Stimulated activated CD8-positive, alpha-beta memory T cell treated with anti-CD3 and anti-CD28 coated beads, Interleukin-12 subunit alpha, Interleukin-12 subunit beta, amount 100 ng/mL, for 24 hours (primary cell): Measurements from ENCODE around the gene GSE1.

Experiments
- DNase-seq: peaks from one replicate; pipeline ENCODE4 v3.0.0-alpha.2; 2020; ENCODE audit errors: extremely low read depth

The GSE1 gene

DNA sequence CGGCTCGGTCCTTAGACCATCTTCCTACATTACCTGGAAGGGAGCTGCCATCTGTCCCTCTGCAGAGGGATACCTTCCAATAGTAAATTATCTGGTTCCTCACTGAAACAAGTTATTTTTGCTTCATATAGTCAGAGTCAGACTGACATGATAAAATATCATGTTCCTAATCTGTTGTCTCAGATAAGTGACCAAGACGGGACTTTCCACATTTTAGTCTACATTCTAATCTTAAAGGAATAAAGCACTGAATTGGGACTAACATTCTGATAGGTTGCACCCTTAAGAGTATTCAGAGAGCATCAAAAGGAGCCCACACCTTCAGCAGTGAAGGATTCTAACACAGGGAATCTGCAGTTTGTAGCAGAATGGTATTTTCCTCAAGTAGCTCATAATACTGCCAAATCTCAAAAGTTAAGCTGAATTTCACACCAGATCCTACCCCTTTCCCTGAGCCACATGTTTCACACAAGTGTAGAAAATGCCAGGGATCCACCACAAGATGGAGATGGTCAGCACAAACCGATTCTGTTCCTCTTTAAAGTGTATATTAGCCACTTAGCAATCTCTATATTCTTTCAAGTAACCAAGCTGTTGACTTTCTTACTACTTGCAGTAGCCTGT, 62.2 kb downstream of the GSE1 start:
- DNase-seq, result no peak

DNA sequence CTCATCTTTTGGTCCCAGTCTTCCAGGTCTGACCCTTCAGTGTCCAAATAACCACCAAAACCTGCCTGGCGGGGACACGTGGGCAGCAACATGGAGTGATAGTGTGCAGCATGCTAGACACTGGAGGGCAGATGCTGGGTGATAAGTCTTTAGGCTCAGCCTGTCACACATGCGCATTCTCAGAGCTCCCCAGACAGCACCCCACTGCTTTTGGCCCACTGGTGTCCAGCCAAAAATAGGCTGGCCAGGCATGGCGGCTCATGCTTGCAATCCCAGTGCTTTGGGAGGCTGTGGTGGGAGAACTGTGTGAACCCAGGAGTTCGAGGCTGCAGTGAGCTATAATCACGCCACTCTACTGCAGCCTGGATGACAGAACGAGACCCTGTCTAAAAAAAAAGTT, 63.3 kb downstream of the GSE1 start:
- no peak for DNase-seq

DNA sequence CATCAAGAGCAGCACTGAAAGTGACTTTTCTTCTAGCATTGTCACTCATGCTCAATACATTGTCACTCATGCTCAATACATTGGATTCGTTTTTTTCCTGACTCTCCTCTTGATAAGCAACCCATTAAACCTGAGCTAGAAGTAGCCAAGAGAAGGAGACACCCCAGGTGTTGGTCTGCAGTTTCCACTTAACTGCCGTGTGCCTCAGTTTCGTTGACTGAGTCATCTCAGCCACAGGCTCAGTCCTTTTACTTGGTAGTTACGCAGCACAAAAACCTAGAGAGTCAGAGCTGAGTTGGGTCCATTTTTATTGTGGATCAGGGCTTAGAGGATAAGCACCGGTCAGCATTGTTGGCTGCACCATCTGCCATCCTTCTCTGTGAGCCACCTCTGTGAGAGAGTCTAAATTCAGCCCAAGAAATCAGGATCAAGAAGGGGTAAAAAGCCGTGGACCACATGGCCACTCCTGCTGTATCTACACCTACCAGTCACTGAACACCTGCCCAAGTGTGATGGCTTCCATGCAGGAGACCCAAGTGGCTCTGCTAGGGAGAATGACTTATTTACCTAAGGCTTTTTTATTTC, 64.4 kb downstream of the GSE1 start:
- DNase-seq, result no peak

DNA sequence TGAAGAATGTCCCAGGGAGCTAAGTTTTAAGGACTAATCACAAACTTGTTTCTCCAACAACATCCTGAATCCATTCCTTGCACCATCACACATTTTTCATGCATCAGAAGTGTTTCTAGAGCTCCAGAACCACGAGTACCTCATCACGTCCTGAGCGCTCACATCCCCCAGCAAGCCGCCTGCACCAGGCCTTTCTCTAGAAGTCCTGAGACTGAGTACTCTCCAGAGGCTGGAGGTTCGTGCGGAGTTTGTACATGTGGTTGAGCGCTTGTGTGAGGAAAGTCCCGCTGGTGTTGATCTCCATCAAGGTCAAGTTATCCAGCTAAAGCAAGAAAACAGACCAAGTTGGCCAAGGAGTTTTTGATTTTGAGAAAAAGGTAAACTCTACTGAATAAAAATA, 64.9 kb downstream of the GSE1 start:
- no peak for DNase-seq

DNA sequence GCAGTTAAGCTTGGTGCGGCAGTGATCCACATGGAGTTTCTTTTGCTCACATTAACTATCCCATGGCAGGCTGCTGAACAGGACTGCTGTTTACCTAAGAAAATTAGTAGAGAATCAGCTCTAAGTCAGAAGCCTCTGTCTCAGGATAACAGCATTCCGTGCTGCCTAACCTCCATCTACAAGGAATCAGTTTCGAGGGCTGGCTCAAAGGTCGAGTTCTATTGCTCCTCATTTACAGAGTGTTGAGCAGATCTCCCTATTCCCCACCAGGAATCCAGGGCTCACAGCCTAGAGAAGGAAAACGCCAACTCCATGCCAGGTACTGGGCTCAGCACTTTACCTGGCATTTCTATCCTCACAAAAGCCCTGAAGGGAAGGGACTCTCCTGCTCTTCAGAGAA, 65.7 kb downstream of the GSE1 start:
- no peak for DNase-seq

DNA sequence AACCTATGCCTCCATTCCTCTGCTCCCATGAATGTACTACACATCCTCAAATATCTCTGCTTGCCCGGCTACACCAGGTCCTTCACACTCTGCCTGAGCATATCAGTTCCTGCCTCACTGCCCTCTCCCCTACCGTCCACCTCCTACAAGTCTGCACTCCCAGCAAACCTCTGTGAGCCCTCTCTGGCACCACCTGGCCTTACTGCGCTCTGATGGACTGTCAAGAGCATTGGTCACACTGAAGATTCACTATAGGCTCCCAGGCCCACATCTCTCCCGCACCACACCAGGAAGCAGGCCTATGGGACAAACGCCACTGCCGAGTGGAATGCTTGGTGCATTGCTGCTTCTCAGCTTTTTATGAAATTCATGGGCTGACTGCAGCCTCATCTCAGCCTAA, 66.7 kb downstream of the GSE1 start:
- DNase-seq, result no peak

DNA sequence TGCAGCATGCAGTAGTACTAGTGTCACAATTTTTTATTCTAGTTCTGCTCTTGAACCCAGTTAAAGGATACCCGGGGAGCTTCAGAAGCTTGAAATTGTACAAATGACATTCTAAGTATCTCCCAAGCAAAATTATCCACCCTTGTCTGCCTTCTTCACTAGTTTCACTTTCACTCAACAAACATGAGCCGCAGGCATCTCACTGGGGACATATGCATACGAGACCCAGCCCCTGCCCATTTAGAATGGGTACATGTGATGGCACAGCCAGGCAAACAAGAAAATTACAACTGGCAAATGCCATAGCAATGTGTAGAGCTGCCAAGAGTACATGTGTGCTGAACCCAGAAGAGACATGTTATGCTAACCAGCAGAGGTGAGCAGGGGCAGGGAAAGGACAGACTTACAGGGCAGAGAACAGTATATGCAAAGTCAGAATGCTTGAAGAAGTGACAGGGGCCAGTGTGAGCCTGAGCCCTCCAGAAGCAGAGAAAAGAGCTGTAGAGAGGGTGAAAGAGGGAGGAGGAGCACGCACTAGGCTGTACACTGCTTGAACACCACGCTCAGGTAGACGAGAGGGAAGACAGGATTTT, 67.3 kb downstream of the GSE1 start:
- DNase-seq, result no peak

DNA sequence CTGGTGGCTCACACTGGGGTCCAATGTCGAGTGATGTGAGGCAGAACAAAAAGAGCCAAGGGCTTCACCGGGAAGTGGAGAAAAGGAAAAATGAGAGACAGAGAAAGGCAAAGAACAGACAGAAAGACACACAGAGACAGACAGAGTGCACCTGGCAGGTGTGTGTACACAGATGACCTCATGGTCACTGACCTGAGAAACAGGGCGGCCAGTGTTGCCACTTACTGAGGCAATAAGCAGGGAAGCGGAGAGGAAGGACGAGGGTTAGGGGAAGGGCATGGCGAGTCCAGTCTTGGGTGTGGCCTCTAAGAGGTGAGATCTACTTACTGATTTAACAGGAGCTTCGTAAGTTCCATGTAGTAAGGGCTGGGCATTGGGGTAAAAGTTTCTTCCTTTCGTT, 68.1 kb downstream of the GSE1 start:
- no peak for DNase-seq

DNA sequence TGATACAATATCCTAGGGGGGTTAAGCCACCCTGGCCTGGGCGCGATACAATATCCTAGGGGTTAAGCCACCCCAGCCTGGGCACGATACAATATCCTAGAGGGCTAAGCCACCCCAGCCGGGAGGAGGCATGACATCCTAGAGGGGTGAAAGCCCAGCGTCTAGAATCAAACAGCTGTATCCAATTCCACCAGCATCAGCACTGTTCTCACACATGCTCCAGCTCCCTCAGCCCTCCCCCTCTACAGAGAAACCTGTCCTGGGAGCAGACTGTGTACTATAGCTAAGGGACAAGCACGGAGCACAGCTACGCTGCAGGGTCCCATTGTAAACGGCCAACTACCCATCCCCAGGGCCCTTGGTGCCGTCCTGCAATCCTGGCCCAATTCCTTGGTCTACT, 69.4 kb downstream of the GSE1 start:
- DNase-seq, result no peak

DNA sequence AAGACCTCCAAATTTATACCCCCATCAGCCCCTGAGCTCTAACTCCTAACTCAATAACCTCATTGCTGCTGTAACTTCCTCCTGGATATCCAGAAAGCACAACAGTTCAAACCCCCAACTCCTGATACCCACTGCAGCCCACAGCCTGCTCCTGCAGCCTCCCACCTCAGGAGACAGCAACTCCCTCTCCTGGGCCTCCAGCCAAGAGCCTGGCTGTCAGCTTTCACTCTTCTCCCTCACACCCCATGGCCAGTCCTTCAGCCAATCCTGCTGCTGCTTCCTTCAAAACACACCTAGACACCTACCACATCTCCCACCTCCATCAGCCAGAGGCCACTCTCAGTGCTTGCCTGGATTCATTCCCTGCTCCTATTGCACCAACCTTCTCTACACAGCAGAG, 70.2 kb downstream of the GSE1 start:
- DNase-seq, result no peak

DNA sequence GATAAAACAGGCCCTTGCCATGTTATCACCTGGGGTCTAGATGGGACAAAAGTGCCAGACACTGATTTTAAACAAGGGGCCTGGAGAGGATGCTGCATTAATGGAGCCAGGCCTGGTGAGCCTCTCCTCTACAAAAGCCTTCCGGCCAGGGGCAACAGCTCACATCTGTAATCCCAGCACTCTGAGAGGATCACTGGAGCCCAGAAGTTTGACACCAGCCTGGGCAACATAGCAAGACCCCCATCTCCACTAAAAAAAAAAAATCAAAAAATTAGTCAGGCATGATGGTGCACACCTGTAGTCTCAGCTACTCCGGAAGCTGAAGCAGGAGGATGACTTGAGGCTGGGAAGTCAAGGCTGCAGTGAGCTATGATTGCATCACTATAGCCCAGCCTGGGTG, 72.1 kb downstream of the GSE1 start:
- no peak for DNase-seq

DNA sequence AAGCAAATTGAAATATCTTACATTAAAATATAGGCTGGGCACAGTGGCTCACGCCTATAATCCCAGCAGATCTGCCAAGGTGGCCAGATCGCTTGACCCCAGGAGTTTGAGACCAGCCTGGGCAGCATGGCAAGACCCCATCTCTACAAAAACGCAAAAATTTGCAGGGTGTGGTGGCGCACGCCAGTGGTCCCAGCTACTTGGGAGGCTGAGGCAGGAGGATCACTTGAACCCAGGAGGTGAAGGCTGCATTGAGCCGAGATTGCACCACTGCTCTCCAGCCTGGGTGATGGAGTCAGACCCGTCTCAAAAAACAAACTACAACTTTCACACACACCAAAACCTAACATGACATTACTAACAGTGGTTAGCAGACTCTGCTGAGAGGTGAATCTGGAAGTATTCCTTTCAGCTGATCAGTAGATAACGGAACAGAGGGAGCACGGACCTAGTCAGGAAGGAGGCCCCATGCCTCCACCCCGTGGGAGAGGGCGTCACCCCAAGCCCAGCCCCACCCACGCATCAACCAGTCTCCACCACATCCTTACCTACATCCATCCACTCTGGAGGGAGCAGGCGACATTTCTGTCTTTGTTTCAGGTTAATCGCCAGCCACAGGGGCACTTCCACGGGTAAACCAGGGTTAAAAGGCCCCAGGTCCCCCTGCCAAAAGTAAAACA, 73.9 kb downstream of the GSE1 start:
- peak; percentile 8 for DNase-seq

DNA sequence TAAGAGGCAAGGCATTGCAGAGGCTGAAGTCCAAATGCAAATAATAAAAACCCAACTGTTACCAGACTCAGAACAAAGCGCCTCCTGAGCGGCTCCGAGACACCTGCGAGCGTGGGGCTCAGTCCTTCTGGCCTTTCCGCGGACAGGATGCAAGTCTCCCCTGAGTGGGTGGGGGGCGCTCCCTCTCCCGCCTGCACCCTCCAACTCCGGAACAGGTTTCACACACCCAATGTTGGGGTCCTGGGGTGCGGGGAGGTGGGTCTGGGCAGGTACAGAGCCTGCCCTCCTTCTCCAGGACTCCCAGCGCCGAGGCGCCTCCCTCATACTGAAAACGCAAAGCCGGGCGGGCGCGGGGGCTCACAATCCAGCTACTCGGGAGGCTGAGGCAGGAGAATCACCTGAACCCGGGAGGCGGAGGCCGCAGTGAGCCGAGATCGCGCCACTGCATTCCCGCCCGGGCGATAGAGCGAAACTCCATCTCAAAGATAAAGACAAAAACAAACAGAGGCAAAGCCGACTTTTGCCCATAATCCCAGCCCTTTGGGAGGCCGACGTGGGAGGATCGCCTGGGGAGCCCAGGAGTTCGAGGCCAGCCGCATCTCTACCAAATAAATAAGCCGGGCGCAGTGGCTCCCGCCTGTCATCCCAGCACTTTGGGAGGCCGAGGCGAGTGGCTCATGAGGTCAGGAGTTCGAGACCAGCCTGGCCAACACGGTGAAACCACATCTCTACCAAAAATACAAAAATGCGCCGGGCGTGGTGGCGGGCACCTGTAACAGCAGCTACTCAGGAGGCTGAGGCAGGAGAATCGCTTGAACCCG, 74.7 kb downstream of the GSE1 start:
- no peak for DNase-seq

DNA sequence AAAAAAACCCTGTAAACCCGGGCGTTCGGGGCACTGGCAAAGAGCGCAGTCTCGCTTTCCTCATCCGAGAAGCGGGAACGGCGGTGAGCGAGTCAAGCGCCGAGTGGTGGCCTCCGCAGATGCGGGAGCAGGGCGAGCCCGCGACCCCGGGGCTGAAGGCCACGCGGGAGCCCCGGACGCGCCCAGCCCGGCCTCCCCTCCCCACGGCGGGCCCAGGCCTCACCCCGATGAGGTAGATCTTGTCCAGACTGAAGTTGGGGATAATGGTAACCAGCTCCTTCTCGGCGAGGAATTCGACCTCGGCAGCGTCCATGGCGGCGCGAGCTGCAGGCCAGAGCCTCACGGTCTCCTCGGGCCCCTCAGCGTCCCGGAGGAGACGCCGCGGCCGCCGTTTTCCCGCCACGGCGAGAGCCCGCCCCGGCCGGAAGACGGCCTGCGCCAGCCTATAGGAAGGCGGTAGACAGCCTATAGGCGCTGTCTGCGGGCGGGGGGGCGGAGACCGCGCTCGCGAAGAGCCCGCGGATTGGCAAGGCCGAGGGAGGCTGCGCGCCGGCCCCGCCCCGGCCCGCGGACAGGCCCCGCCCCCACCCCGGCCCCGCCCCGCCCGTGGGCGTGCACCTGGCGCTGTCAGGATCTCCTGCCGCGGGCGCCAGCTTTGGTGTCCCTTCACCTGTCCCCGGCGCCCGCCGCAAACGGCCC, 75.6 kb downstream of the GSE1 start, which contains the start of gene GINS2:
GINS2 (minus strand) TSS at position 369 of the 699 bp plus-strand sequence; CDS start at position 313, 56 bp downstream.
- peak; percentile 76 for DNase-seq

DNA sequence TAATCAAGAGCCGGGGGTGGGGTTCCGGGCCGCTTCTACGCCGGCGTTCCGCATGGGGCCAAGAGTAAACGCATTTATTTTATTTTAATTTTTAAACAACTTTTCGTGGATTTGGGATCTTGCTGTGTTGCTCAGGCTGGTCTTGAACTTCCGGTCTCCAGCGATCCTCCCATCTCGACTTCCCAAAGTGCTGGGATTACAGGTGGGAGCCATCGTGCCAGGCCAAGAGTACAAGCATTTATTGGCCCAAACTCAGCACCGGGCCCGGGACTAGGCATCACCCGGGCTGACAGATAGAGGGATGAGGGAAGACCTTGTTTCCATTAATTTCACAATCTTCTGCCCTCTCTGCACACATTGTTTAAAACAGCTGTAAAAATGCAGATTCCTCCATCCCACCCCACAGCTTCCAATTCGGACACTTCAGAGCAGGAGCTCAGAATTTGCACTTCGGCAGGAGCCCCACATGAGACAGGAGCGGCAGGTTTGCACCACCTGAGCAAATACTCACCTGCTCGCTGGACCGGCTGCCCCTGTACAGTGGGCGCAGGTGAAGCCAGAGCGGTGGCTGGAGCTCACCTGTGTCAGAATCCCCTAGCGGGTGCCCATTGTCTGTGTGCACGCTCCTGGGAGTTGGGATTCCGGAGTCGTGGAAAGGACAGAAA, 76.3 kb downstream of the GSE1 start:
- DNase-seq, result no peak

DNA sequence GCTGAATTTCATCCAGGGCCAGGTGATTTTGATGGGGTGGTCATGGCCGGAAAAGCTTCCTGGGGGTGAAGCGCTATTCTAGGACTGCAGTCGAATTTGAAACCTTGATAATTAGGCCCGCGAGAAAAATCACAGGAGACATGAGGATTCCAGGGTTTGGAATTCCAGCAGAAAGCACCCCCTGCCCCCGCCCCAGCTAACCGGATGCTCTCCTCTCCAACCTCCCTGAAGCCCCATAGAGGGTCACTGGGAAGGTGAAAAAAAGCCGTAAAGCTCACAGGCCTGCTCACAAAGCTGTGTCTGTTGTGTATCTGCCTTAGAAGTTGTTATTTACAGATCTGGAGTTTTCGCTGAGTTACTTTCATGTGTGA, 76.8 kb downstream of the GSE1 start:
- DNase-seq, result no peak

DNA sequence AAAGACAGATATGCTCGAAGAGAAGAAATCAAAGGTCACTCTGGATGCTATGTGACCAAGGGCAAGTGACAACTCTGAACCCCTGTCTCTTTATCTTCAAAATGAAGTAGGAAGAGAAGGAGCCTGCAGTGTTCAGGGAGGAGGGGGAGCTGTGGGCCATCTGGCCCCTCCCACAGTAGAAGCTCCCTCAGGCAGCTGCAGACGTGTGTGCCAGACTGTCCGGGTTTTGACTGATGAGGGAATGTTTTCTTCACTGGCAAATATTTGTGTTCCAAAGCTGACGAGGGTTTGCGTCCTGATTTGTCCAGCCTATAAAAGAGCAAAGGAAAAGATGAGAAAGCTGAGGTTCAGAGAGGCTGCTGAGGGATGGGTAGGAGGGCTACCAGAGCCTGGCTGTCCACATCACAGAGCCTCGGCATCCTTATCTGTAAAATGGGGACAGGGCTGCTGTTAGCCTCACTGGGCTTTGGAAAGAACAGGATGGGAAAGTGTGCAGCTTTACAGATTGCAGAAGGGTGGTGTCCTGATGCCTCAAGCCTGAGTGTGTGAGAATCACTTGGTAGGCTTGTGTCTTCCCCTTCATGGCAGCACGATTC, 77.4 kb downstream of the GSE1 start:
- DNase-seq, result no peak

DNA sequence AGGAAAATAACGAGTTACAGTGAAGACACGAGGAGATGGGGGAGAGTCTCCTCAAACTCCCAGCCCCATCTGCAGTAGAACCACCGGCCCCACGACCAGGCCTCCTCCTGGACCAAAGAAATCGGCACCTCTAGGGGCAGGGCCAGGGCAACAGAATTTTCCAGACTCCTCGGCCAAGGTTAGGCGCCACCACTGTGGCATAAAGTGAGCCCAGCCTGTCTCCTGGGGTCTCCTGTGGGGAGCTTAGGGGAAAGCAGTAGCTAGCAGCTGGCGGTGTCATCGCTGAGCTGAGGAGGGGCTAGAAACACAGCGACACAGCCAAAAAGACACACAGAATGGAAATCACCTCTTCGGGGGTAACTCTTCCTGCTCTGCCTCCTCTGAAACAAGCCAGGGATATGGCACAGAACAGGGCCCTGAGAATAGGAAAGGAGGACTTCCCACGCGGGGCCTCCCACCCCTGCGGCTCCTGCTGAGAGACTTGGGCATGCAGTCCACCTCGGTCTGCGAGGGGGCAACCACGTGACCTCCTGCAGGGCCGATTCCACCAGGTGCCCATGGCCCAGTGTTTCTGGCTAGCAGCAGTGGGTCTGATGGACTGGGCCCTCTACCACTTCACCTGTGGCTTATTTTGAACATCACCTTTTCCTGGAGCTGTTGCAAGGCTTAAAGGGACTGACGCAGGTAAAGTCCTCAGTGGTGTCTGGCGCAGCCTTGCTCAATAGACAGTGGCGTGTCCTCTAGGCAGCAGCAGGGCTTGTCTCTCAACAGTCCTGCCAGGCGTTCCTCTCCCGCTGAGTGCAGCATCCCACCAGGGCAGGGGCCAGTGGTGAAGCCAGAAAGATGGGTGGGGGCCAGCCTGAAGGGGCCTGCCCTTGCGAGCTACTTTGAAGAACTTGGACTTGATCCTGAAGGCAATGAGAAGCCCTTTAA, 82.3 kb downstream of the GSE1 start:
- no peak for DNase-seq

DNA sequence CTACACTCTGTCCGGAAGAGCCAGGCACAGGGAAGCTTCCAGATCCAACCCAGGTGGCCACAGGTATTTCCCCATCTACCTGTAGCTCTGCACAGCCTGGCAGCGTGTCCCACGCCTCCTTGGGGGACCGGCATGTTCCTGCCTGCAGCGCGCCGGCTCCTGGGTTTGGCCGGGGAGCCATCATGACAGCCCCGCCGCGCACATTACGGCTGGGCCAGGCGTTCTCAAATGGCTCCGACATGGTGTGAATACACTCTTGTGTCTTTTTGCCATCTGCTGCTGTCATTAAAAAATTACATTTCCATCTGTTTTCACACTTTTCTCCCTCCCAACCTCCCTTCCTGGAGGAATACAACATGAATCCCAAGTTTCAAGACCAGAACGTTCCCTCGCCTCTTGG, 83.7 kb downstream of the GSE1 start:
- no peak for DNase-seq

DNA sequence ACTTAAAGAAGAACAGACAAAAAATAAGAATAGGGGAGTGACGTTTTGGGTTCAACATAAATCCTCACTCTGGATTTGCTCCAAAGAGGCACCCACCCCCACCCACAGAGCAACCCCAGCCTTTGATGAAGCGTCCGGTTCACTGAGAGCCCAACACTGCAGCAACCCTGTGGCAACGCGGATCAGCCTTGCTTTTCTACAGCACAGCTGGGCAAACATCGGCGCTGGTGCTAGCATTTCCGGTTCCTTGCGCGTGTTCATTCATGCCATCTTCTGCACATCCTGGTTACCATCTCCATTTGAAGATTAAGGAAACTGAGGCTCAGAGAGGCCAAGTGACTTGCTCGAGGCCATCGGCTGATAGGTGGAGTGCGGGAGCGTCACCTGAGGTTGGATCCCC, 84.3 kb downstream of the GSE1 start:
- DNase-seq, result no peak
